Activated T-cell treated with anti-CD3 and anti-CD28 coated beads for 48 hours (primary cell): ENCODE measurements around the gene MYO9B.

Experiments
- DNase-seq: peaks from one replicate; pipeline ENCODE4 v3.0.0-alpha.2; 2020; ENCODE audit warnings: low read depth

MYO9B gene

GRCh38 chr19:17243830-17244617 is 168.4 kb downstream of the MYO9B start:
- no peak for DNase-seq

DNA sequence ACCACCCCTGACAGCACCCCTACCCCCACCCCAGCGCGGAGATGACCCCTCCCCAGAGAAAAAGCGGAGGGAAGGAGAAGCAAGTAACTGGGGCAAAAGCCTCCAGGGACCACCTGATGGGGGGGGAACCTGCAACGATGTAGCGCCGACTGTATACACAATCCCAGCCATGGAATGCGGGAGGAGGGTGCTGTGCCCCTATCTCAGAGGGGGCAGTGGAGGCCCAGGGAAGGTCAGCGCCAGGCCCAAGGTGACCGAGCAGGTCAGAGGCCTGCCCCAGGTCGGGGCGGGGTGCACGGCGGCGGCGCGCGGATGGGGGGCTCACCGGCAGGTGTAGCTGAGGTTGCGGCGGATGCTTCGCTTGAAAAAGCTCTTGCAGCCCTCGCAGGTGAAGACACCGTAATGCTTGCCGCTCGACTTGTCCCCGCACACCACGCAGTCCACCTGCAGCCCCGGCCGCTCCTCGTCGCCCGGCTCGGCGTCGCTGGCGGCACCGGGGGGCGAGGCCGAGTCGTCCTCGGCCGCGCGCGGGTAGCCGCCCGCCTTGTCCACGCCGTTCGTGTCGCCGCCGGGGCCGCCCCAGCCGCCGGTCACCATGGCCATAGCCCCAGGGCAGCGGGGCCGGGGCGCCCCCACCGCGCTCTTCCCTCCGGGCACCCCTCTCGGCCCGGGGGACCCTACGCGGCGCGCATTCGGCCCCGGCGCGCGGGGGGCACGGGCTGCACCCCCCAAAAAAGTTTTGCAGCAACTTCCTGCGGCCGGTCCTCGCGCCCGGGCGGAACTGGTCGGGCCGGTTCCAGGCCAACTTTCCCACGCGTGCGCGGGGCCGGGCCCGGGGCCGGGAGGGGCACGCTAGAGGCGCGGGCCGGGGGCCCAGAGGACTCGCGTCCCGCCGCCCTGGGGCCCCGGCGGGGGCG is 169.3 kb downstream of the MYO9B start:
- DNase-seq = no peak

DNA sequence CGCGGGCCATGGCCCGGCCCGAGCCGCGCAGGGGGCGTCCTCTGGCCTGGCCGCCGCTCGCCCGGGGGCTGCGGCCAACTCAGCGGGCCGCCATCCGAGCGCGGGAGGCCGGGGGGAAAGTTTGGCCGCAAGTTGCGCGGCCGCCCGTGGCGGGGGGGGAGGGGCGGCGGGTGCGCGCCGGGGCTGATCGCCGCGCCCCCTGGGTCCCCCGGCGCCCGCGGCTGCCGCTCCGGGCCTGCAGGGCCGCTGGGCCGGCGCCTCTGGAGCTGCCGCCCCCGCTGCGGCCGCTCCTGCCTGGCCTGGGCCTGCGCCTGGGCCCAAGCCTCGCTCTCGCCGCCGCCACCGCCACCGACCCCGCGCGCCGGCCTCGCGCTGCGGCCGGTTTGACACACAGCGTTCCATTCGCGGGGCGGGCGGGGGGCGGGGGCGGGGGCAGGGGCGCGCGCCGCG is 170.0 kb downstream of the MYO9B start, which contains the start of gene NR2F6:
Gene NR2F6 (minus strand): TSS at position 385 of the 450 bp plus-strand sequence. CDS start 699 bp downstream, outside the sequence.
- DNase-seq = no peak

- DNase-seq = no peak
These were observed 171.3 kb downstream of the MYO9B start for GRCh38 chr19:17246681-17247425.

DNA sequence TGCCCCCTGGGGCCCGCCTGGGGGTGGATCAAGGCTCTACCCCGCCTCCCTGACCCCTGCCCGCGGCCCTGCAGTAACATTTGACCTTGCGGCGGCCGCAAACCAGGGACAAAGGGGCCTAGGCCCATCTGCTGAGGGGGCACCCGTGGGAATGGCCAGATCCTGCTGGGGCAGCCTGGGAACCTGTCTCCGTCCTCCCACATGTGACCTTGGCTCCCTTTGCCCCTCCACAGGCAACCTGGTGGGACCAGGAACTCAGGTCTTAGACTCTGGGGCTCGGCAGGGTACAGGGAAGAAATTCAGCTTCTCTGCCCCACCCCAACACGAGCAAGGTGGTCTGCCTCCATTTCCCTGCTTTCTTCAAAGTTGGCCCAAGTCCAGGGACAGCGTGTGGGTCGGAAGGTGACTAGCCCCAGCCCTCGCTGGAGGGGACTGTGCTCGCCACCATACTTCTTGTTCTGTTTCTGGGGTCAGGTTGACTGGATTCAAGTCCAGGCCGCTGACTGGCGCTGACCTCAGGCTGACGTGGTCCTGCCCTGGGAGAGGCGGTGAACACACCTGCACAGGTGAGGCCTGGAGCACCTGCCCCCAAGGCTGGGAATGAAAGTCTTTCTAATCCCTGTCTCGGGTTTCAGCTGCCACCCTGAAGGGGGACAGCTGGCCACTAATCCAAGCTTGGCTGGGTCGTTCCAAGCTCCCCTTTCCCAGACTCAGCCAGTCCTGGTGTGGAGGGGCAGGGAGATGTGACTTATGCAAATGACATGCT is 172.6 kb downstream of the MYO9B start:
- no peak for DNase-seq

DNA sequence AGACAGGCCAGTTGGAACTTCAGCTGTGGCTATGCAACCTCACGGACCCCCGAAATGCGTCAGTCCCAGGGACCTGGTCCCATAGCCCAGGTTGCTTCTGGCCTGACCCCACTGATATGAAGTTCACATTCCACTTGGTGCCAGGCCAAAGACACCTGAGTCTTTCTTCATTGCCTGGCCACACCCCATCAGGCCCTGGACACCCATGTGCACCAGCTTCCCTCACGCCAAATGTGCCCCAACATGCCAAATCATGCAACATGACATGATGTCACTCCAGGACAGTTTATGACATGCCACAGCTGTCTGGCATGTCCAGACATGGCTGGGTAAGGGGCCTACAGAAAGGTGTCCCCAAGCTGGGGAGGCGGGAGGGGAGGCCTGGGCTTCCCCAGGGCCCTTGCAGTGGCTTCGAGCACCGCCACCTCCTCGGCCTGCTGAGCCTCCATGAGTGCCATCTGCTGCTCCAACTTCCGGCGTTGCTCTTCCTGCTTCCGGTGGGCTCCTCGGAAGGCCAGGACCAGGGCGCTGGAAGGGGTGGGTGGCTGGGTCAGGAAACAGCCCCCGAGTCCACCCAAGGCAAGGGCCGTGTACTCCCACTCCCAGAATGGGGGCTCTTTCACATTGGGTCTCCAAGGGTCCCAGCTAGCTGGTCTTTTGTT is 174.4 kb downstream of the MYO9B start:
- DNase-seq = no peak

GRCh38 chr19:17254636-17255035 is 179.1 kb downstream of the MYO9B start:
- no peak for DNase-seq

DNA sequence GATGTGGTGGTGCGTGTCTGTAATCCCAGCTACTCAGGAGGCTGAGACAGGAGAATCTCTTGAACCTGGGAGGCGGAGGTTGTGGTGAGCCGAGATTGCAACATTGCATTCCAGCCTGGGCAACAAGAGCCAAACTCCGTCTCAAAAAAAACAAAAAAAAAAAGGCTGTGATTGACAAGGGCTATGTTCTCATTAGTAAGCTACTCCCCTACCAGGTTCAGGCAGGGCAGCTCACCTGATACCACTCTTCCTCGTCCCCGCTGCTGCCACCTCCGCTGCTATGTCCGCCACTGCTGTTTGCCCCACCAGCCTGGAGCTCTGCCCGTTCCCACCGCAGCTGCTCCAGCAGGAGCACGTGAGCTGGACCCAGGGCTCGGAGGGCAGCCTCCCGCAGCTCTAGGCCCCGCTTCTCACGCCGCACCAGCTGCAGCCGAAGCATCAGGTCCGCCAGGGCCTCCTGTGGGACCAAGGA is 179.6 kb downstream of the MYO9B start:
- DNase-seq = no peak

- no peak for DNase-seq
These were observed 180.6 kb downstream of the MYO9B start for GRCh38 chr19:17256130-17256529.

DNA sequence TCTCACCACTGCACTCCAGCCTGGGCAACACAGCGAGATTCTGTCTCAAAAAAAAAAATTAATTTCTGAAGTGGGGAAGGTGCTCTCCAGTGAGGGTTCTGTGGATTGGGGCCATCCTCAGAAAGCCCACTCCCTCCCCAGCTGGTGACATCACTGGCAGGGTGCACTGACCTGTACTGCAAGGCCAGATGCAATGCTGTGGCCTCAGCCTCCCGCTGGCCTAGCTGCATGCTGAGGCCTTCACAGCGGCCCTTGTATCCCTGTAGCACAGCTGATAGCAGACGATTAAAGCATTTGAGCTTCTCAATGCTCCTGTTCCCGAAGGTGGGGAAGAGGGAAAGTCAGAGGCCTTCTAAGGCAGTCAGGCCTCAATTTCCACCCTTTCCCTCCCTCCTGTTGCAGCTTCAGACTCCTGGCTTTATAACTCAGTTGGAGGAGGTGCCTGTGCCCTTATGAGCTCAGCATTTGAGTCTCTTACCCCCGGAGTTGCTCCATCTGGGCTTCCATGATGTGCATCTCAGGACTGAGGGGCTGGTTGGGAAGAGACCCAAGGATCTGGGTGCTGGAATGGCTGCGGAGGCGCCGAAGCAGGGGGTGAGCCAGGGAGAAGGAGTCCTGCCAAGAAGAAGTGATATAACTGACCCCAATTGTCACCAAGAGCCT is 183.7 kb downstream of the MYO9B start:
- no peak for DNase-seq

GRCh38 chr19:17259934-17260333 is 184.4 kb downstream of the MYO9B start:
- DNase-seq = no peak

- peak; percentile 85 for DNase-seq
These were observed 185.3 kb downstream of the MYO9B start for GRCh38 chr19:17260842-17261325.

DNA sequence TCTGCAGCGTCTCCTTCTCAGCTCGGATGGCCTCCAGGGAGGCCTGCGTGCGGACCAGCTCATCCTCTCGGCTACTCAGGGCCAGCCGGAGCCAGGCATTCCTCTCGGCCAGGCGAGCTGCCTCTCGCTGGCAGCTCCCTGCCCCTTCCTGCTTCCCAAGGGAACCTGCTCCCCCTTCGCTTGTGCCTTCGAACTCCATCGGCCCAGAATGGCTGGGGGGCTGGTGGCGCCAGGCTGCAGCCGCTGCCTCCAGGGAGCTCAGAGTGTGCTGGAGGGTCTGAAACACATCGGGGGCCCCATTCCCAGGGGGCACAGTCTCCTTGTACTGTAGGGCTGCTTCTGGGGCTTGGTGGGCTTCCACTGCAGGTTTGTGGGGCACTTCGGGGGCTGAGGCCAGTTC is 187.0 kb downstream of the MYO9B start:
- DNase-seq = no peak
